ENCODE measurements around the gene FRAS1. TPM values are rescaled to one million over a fixed set of nuclear protein-coding genes. Genes with fewer than 3 reads are reported as not detected.
"Not testable (repeated sequence)": the region's sequence is repeated elsewhere in the genome, so short reads cannot be mapped to it uniquely, and the experiment has no call there.

The FRAS1 gene
- total RNA-seq, 1 donor from 2014 or later: 28.4 TPM

DNA sequence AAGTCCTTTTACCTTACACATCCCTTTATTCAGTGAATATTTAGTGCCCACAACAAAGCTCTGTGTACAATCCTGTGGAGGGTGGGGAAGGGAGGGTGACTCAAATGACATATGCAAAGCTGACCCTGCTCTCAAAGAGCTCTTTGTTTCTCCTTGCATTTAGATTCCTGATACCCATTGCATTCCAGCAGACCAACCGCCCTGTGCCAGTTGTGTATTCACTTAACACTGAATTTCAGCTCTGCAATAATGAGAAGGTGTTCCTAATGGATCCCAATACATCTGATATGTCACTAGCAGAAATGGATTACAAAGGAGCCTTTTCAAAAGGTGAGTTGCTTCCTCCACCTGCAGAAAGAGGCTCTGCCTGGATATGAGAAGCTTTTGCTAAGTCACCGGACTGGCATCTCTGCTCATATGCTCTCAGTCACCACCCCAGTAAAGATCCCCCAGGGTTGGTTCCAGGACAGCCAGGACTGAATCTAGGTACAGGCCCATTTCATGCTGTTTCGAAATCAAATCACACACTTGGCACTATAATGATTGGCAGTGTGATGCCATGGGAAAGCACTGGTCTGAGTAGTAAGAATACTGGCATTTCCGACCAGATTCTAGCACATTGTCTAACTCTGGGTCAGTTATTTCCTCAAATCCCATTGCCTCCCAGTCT, 477.3 kb downstream of the FRAS1 start:
- peak; percentile 39 for DNase-seq (ENCODE audit: low read depth)
- TF ChIP-seq CTCF (IDR thresholded peaks at IDR 0.05; ENCODE audit: insufficient read depth, low read length, poor library complexity, severe bottlenecking): no peak
- H3K36me3 ChIP-seq (ENCODE audit: control insufficient read depth, insufficient read depth, low read length): no peaks in the 10 kb centered on the region
- H3K4me3 ChIP-seq (ENCODE audit: low read depth, low read length): no peak overlapping the region
- H3K27me3 ChIP-seq (ENCODE audit: control insufficient read depth, insufficient read depth, low read length): no peaks in the 10 kb centered on the region

DNA sequence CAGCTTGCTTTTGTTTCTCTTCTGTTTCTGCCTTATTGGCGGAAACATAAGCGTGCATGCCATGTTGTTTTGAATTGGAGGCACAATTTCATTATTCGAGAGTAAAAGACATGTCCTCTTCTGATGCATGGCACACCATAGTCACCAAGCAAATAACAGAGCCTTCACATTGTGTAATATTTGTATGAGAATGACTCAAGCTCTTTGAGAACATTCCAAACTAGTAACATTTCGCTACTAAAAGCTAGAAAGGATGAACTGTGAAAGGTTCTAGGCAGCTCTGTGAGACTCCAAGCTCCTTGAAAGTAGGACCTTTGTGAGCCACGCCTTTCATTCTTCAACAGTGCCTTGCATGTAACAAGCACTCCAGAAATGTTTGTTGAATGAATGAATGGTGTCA, 485.2 kb downstream of the FRAS1 start:
- no peak for DNase-seq (ENCODE audit: low read depth)
- TF ChIP-seq CTCF (IDR thresholded peaks at IDR 0.05; ENCODE audit: insufficient read depth, low read length, poor library complexity, severe bottlenecking): no peak
- Histone ChIP-seq H3K36me3 (ENCODE audit: control insufficient read depth, insufficient read depth, low read length) (no peaks in the 10 kb centered on the region), H3K4me3 (ENCODE audit: low read depth, low read length) (no peak overlapping the region), H3K27me3 (ENCODE audit: control insufficient read depth, insufficient read depth, low read length) (no peaks in the 10 kb centered on the region)

DNA sequence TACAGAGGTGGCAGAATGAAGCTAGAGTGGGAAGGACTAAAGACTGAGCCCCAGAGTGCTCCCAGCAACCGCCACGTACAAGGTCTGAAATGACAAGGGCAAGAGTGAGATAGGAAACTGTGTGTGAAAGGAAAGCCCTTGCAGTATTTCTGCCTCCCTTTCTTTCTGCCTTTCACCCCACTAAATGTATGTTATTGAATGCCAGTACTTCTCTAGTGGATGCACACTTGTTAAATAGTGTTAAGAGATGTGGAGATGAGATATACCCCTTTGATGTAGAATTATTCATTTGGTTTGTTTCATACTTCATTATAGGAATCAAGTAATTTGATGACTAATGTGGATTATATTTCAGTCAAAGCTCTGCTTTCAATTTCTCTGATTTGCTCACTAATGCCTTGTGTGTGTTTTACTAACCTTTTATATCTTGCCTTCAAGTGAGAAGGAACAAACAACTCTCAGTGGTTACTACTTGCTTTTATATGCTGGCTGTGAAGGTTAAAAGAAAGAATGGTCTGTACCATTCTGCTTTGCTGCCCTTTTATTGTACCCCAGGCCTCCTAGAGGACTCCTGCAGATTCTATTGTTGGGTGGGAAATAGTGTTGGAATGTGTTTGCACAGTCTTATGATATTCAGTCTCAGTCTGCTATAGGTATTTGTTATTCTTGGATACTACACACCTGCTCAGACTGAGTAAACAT, 486.5 kb downstream of the FRAS1 start:
- Histone ChIP-seq H3K4me3 (ENCODE audit: low read depth, low read length) (no peak overlapping the region), H3K36me3 (ENCODE audit: control insufficient read depth, insufficient read depth, low read length) (no peaks in the 10 kb centered on the region), H3K27me3 (ENCODE audit: control insufficient read depth, insufficient read depth, low read length) (no peaks in the 10 kb centered on the region)
- no peak for DNase-seq (ENCODE audit: low read depth)
- no peak for TF ChIP-seq CTCF (IDR thresholded peaks at IDR 0.05; ENCODE audit: insufficient read depth, low read length, poor library complexity, severe bottlenecking)

- Histone ChIP-seq H3K36me3 (ENCODE audit: control insufficient read depth, insufficient read depth, low read length) (no peaks in the 10 kb centered on the region), H3K4me3 (ENCODE audit: low read depth, low read length) (no peak overlapping the region), H3K27me3 (ENCODE audit: control insufficient read depth, insufficient read depth, low read length) (no peaks in the 10 kb centered on the region)
- DNase-seq (ENCODE audit: low read depth): no peak
- no peak for TF ChIP-seq CTCF (IDR thresholded peaks at IDR 0.05; ENCODE audit: insufficient read depth, low read length, poor library complexity, severe bottlenecking)
Observed at GRCh38 chr4:78544678-78545077, 487.6 kb downstream of the FRAS1 start.

DNA sequence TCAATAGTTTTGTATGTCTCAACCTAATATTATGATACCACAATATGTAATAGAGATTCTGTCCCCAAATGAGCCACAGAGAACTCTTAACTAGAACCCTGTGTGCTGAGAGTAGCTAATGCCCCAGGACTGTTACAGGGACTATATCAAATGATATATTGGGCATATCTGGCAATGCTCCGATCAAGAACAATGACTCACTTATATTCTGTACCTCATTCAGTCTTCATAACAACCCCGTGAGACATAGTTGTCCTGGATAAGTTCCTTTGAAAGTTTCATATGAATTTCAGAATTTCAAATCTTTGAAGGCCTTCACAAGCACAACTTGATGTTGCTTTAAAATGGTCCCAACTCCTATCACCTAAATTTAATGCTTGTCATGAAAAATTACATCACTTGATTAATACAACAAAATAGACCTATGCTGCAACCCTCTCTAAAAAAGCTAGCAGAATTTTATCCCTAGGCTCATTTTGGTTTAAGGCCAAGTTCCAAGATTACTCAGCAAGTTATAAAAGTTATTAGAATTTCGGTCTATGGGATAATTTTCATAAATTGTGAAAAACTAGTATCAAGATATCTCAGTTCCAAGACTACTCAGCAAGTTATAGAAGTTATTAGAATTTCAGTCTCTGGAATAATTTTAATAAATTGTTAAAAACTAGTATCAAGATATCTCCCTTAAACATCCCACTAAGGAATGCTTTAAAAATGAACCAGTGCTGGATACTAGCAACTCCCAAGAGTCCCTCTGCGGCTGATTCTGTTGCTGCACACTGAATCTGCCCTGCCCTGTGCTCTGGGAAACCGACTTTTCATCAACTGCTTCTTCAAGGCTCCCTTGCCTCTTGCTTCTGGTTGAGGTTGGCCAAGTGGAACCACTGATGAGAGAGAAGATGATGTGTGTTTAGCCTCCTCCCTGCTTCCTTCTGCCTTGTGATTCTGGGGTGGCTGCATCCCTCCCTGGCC, 488.4 kb downstream of the FRAS1 start:
- Histone ChIP-seq H3K27me3 (ENCODE audit: control insufficient read depth, insufficient read depth, low read length) (no peaks in the 10 kb centered on the region), H3K4me3 (ENCODE audit: low read depth, low read length) (no peak overlapping the region), H3K36me3 (ENCODE audit: control insufficient read depth, insufficient read depth, low read length) (no peaks in the 10 kb centered on the region)
- no peak for DNase-seq (ENCODE audit: low read depth)
- TF ChIP-seq CTCF (IDR thresholded peaks at IDR 0.05; ENCODE audit: insufficient read depth, low read length, poor library complexity, severe bottlenecking): no peak

DNA sequence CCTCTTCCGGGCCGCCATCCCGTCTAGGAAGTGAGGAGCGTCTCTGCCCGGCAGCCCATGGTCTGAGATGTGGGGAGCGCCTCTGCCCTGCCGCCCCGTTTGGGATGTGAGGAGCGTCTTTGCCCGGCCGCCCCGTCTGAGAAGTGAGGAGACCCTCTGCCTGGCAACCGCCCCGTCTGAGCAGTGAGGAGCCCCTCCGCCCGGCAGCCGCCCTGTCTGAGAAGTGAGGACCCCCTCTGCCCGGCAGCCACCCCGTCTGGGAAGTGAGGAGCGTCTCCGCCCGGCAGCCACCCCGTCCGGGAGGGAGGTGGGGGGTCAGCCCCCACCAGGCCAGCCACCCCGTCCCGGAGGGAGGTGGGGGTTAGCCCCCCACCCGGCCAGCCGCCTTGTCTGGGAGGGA, 490.8 kb downstream of the FRAS1 start:
- H3K27me3 ChIP-seq (ENCODE audit: control insufficient read depth, insufficient read depth, low read length); H3K4me3 ChIP-seq (ENCODE audit: low read depth, low read length); H3K36me3 ChIP-seq (ENCODE audit: control insufficient read depth, insufficient read depth, low read length); DNase-seq (ENCODE audit: low read depth): not testable (repeated sequence)

DNA sequence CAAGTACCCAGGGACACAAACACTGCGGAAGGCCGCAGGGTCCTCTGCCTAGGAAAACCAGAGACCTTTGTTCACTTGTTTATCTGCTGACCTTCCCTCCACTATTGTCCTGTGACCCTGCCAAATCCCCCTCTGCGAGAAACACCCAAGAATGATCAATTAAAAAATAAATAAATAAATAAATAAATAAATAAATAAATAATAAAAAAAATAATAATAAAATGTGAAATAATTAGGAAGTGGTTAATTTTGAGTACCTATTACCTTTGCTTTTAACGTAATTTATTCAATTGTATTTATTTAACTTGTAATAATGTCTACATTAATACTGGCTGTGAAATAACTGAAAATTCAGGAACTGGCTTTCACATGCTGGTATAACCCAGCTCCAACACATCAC, 491.8 kb downstream of the FRAS1 start:
- H3K36me3 ChIP-seq (ENCODE audit: control insufficient read depth, insufficient read depth, low read length); DNase-seq (ENCODE audit: low read depth); H3K27me3 ChIP-seq (ENCODE audit: control insufficient read depth, insufficient read depth, low read length); H3K4me3 ChIP-seq (ENCODE audit: low read depth, low read length): not testable (repeated sequence)
